ENCODE data around the gene NAALADL2. TPM values are rescaled to one million over a fixed set of nuclear protein-coding genes. Genes with fewer than 3 reads are reported as not detected.

NAALADL2 gene
- total and polyA plus RNA-seq, 2 donors (not counting 3 experiments of a cell fraction or from before 2014, with no cell fraction given), result 1.1 to 4.0 TPM

DNA sequence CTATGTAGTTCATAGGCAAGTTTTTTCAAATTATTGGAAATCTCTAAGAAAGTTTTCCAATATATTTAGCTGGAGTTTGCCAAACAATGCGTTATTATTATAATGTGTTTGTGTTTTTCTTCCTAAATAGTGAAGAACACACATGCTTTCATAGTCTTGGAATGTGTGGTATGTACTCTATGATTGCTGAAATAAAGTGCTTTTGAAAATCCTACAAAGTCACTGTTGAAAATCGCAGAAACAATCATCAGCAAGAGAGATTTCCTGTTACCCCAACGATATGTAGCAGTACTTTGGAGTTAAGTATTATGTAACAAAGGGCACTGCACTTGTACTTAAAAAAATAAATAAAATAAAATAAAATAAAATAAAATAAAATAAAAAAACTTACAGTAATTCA is 796.2 kb downstream of the NAALADL2 start:
- H2AFZ ChIP-seq (ENCODE audit: low read depth, low read length), result no peak overlapping the region
- H3K27ac ChIP-seq (ENCODE audit: insufficient read depth, low read depth, low read length), result no peak overlapping the region
- H3K9ac ChIP-seq (replicated peaks; ENCODE audit: extremely low read depth, insufficient read depth, low read length), result no peak overlapping the region
- no peak overlapping the region for H3K4me2 ChIP-seq (ENCODE audit: insufficient read depth, low read length)
- CTCF ChIA-PET, result no interaction called here
- no peaks in the 10 kb centered on the region for H4K20me1 ChIP-seq (replicated peaks; ENCODE audit: control insufficient read depth, extremely low read depth, insufficient read depth, low read length)
- H3K4me3 ChIP-seq (replicated peaks in 1 of 3; ENCODE audit: insufficient read depth in 1 of 3, low read depth in 1 of 3, low read length in 3 of 3), result no peak overlapping the region
- no TSS peak for BruUV-seq (replicated peaks)
- dilution Hi-C loops (cut with MboI; ENCODE audit: extremely low pct_ligation_motif_present, low sequenced_read_pairs) (no loop called here), intact Hi-C loops (cut with micrococcal nuclease) (no loop called here)
- no peaks in the 10 kb centered on the region for H3K27me3 ChIP-seq (ENCODE audit: control insufficient read depth in 2 of 2, insufficient read depth in 2 of 2, low read length in 2 of 2)
- TF ChIP-seq JUN (IDR thresholded peaks at IDR 0.05; ENCODE audit: borderline replicate concordance, insufficient read depth, insufficient read length, low read depth), result no peak
- TF ChIP-seq FOS (IDR thresholded peaks at IDR 0.05; ENCODE audit: borderline replicate concordance, insufficient read depth, low read length), result no peak
- no peak for TF ChIP-seq GATA2 (IDR thresholded peaks at IDR 0.05; ENCODE audit: insufficient read depth, insufficient read length, low read depth, low read length)
- TF ChIP-seq POLR2A (IDR thresholded peaks at IDR 0.05; ENCODE audit: low read depth, low read length), result no peak
- TF ChIP-seq, protein P1, sequence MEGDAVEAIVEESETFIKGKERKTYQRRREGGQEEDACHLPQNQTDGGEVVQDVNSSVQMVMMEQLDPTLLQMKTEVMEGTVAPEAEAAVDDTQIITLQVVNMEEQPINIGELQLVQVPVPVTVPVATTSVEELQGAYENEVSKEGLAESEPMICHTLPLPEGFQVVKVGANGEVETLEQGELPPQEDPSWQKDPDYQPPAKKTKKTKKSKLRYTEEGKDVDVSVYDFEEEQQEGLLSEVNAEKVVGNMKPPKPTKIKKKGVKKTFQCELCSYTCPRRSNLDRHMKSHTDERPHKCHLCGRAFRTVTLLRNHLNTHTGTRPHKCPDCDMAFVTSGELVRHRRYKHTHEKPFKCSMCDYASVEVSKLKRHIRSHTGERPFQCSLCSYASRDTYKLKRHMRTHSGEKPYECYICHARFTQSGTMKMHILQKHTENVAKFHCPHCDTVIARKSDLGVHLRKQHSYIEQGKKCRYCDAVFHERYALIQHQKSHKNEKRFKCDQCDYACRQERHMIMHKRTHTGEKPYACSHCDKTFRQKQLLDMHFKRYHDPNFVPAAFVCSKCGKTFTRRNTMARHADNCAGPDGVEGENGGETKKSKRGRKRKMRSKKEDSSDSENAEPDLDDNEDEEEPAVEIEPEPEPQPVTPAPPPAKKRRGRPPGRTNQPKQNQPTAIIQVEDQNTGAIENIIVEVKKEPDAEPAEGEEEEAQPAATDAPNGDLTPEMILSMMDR (IDR thresholded peaks at IDR 0.05; ENCODE audit: extremely low read depth in 1 of 2, insufficient read depth in 1 of 2, low read depth in 1 of 2, low read length in 2 of 2), result no peak
- no peak for TF ChIP-seq EZH2 (IDR thresholded peaks at IDR 0.05; ENCODE audit: borderline replicate concordance, low read depth, low read length, severe bottlenecking)
- TF ChIP-seq POLR2AphosphoS5 (IDR thresholded peaks at IDR 0.05; ENCODE audit: insufficient read depth, low read depth, low read length), result no peak
- TF ChIP-seq, protein P2, sequence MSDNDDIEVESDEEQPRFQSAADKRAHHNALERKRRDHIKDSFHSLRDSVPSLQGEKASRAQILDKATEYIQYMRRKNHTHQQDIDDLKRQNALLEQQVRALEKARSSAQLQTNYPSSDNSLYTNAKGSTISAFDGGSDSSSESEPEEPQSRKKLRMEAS (IDR thresholded peaks at IDR 0.05; ENCODE audit: insufficient read depth, insufficient read length), result no peak
- no peak for TF ChIP-seq MYC (IDR thresholded peaks at IDR 0.05; ENCODE audit: low read depth, low read length)
- no peaks in the 10 kb centered on the region for H3K79me2 ChIP-seq (ENCODE audit: control insufficient read depth, insufficient read depth, low read length)
- DNase-seq (ENCODE audit: low read depth, low spot score), result no peak
- no peaks in the 10 kb centered on the region for H3K9me1 ChIP-seq (replicated peaks; ENCODE audit: control insufficient read depth, extremely low read depth, insufficient read depth, low read length)
- H3K4me1 ChIP-seq (ENCODE audit: control insufficient read depth, extremely low read depth, insufficient read depth, low read length), result no peaks in the 10 kb centered on the region
- no peaks in the 10 kb centered on the region for H3K36me3 ChIP-seq (ENCODE audit: control insufficient read depth in 2 of 2, extremely low read depth in 1 of 2, insufficient read depth in 2 of 2, low read length in 2 of 2)
- no peaks in the 10 kb centered on the region for H3K9me3 ChIP-seq (replicated peaks; ENCODE audit: control insufficient read depth, insufficient read depth, low read length)
- FAIRE-seq, result no peak
- POLR2A ChIA-PET, result no interaction called here

Data from endothelial cell of umbilical vein (primary cell).